CD4-positive, alpha-beta memory T cell (primary cell): ENCODE measurements around the gene ISYNA1. TPM values are rescaled to one million over a fixed set of nuclear protein-coding genes. Genes with fewer than 3 reads are reported as not detected.

Experiments used
- CTCF ChIA-PET: fragments of 350-600 bp; sonication (Branson Sonifier 250); formaldehyde crosslinking; loops from one replicate; lab custom pipeline; 2021; ENCODE audit warnings: inconsistent platforms; ENCODE audit not compliant: partially characterized antibody; lab: Charles Lee
- POLR2A ChIA-PET: fragments of 350-600 bp; sonication (Branson Sonifier 250); formaldehyde crosslinking; loops from one replicate; lab custom pipeline; 2021; ENCODE audit not compliant: partially characterized antibody; lab: Charles Lee
- DNase-seq, 5 donors: peaks; one replicate each; pipeline versions ENCODE4 v3.0.0 to v3.0.0-alpha.2; 2020 to 2022; ENCODE audit warnings: mixed read lengths in 1 of 5
- H3K27ac ChIP-seq: one replicate; pipeline ENCODE4 v1.7.0; 2013; ENCODE audit warnings: low read depth, low read length
- H3K27me3 ChIP-seq: 2 replicates; pipeline ENCODE4 v1.7.0; 2013; ENCODE audit warnings: mild to moderate bottlenecking, low read length, moderate library complexity; ENCODE audit not compliant: insufficient read depth
- H3K36me3 ChIP-seq: 2 replicates; pipeline ENCODE4 v1.7.0; 2013; ENCODE audit warnings: mild to moderate bottlenecking, low read length, moderate library complexity; ENCODE audit not compliant: insufficient read depth
- H3K4me1 ChIP-seq: 2 replicates; pipeline ENCODE4 v1.7.0; 2013; ENCODE audit warnings: mild to moderate bottlenecking, low read length, moderate library complexity; ENCODE audit not compliant: insufficient read depth
- H3K4me3 ChIP-seq, 2 donors: one replicate each; pipeline ENCODE4 v1.7.0; 2013; ENCODE audit warnings: low read length in 2 of 2, mild to moderate bottlenecking in 1 of 2
- H3K9me3 ChIP-seq, 2 donors: one replicate each; pipeline ENCODE4 v1.7.0; 2013; ENCODE audit warnings: low read length in 2 of 2, control low read depth in 1 of 2; ENCODE audit not compliant: control insufficient read depth in 1 of 2
- H3K27ac Mint-ChIP-seq, 7 donors: one replicate each; pipeline ENCODE4 v1.8.0; 2020 to 2021; ENCODE audit warnings: mixed read lengths in 7 of 7, mild to moderate bottlenecking in 6 of 7, inconsistent platforms in 3 of 7, moderate library complexity in 3 of 7
- H3K27me3 Mint-ChIP-seq, 2 donors: one replicate each; pipeline ENCODE4 v1.8.0; 2020 to 2021; ENCODE audit warnings: mixed read lengths in 2 of 2
- H3K36me3 Mint-ChIP-seq, 2 donors: one replicate each; pipeline ENCODE4 v1.8.0; 2020 to 2021; ENCODE audit warnings: mixed read lengths in 2 of 2, inconsistent platforms in 1 of 2, mild to moderate bottlenecking in 1 of 2
- H3K4me1 Mint-ChIP-seq, 4 donors: one replicate each; pipeline ENCODE4 v1.8.0; 2020 to 2021; ENCODE audit warnings: mixed read lengths in 4 of 4, mild to moderate bottlenecking in 1 of 4
- H3K4me3 Mint-ChIP-seq, 8 donors: one replicate each; pipeline ENCODE4 v1.8.0; 2020 to 2021; ENCODE audit warnings: mixed read lengths in 8 of 8, mild to moderate bottlenecking in 7 of 8, moderate library complexity in 6 of 8, inconsistent platforms in 3 of 8
- H3K9me3 Mint-ChIP-seq, 8 donors: one replicate each; pipeline ENCODE4 v1.8.0; 2020 to 2021; ENCODE audit warnings: mixed read lengths in 8 of 8, mild to moderate bottlenecking in 5 of 8, inconsistent platforms in 3 of 8, moderate library complexity in 1 of 8
- intact Hi-C: fragments of 100-400 bp; cut with micrococcal nuclease; formaldehyde crosslinking; loops from one replicate; pipeline ENCODE4 v1.15.1; 2023
- polyA plus RNA-seq, 2 donors: library from polyadenylated mRNA; unstranded; fragments of 300-500 nt; fragmentation: Illumina TruSeq; gene quantifications; one replicate each; pipeline ENCODE4 v1.2.3, GENCODE V29; 2021
- total RNA-seq, 2 experiments: library from RNA; stranded (reverse); gene quantifications; one replicate each; pipeline ENCODE4 v1.2.3, GENCODE V29; 2021

The ISYNA1 gene
- total and polyA plus RNA-seq, 4 experiments from 2014 or later, result 27.5 to 43.2 (median 36.7) TPM

DNA sequence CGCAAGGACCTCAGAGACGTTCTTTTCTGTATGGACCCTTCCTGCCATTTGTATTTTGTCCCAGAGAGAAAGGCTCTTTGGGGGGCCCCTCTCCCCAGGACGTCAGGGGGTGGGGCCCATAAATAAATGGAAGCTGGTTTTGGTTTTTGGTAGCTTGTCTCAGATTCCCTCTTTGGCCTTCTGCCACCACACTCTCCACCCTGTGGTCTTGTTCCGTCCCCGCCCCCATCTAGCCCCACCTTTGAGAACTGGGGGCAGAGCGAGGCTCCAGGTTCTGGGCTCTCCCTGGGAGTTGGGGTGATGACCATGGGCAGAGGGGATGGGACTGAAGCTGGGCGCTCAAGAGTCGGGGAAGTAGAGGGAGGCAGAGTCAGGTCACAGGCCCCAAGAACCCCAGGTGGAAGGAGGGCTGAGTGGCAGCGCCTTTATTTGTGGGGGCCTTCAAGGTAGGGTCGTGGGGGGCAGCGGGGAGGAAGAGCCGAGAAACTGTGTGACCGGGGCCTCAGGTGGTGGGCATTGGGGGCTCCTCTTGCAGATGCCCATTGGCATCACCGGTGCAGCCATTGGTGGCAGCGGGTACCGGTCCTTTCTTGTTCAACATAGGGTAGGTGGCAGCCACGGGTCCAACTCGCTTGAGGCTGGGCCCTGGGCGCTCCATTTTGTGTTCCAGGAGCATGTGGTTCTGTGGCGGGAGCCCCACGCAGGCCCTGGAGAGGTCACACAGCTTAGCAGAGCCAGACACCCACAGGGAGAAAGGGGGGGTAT, 3.3 kb downstream of the ISYNA1 start:
- no peak overlapping the region for H3K27ac ChIP-seq
- H3K4me3 ChIP-seq, result no peak overlapping the region
- H3K9me3 ChIP-seq, result no peaks in the 10 kb centered on the region
- H3K27me3 ChIP-seq, result no peaks in the 10 kb centered on the region
- Mint-ChIP-seq H3K27me3 (no peaks in the 10 kb centered on the region), H3K9me3 (no peaks in the 10 kb centered on the region), H3K4me1 (peaks cover 5 to 39% (median 20%) of the 10 kb centered on the region in 4 donors), H3K27ac (peak overlapping the region in 6 of 7 donors; percentile 15 to 83 (median 48)), H3K4me3 (peak overlapping the region in 7 of 8 donors; percentile 21 to 76 (median 53)), H3K36me3 (peaks cover 0 to under 1% of the 10 kb centered on the region in 2 donors)
- intact Hi-C loops, result no loop called here
- CTCF ChIA-PET, result interaction anchor here (0.6 to 1.6 kb wide), 3 partner anchors 17 to 117 kb away, joined by 3 read pairs; no protein-coding TSS in a partner anchor
- POLR2A ChIA-PET, result interaction anchor here (0.6 to 14.5 kb wide), 3 partner anchors 9 to 272 kb away, joined by 3 to 238 read pairs (median 4); partner anchors contain the start of gene SSBP4
- H3K36me3 ChIP-seq, result no peaks in the 10 kb centered on the region
- H3K4me1 ChIP-seq, result peaks cover 28% of the 10 kb centered on the region
- no peak for DNase-seq

DNA sequence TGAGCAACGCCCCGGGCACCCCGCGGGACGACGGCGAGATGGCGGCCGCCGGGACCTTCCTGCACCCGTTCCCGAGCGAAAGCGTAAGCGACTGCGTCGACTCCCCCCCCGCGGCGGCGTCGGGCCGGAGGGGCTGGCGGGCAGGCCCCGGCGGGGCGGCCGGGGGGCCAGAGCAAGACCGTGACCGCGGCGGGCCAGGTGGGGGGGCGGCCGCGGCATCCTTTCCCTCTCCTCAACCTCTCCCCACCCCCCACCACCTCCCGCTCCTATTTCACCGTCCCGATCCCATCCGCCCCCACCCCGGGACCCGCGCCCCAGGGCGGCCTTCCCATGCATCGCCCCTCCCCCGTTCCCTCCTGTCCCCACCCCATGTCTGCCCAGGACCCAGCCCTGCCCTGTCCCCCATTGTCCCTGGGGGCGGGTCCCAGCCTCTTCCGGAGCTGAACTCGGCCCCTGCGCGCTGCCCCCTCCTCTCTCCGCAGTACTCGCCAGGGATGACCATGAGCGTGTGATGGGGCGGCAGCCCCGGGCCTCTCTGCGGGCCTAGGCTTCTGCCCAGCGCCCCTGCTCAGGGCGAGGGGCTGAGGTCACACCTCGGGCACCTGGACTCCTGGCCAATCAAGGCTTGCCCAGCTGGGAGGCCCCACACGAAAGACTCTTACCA, 4.1 kb downstream of the ISYNA1 start:
- Histone ChIP-seq H3K36me3 (no peaks in the 10 kb centered on the region), H3K27me3 (no peaks in the 10 kb centered on the region), H3K27ac (no peak overlapping the region), H3K9me3 (no peaks in the 10 kb centered on the region), H3K4me3 (no peak overlapping the region), H3K4me1 (peaks cover 31% of the 10 kb centered on the region)
- Mint-ChIP-seq H3K4me1 (peaks cover 5 to 36% (median 16%) of the 10 kb centered on the region in 4 donors), H3K27me3 (no peaks in the 10 kb centered on the region), H3K27ac (peak overlapping the region in 3 of 7 donors; percentile 27 to 83 (median 76)), H3K36me3 (no peaks in the 10 kb centered on the region), H3K9me3 (no peaks in the 10 kb centered on the region), H3K4me3 (peak overlapping the region in 7 of 8 donors; percentile 21 to 76 (median 53))
- intact Hi-C loops, result no loop called here
- CTCF ChIA-PET, result interaction anchor here (0.6 to 1.0 kb wide), 2 partner anchors 23 to 118 kb away, joined by 3 read pairs; no protein-coding TSS in a partner anchor
- POLR2A ChIA-PET, result interaction anchor here (1.2 to 14.5 kb wide), 2 partner anchors 9 to 16 kb away, joined by 4 to 238 read pairs; partner anchors contain the start of gene SSBP4
- DNase-seq, result no peak

DNA sequence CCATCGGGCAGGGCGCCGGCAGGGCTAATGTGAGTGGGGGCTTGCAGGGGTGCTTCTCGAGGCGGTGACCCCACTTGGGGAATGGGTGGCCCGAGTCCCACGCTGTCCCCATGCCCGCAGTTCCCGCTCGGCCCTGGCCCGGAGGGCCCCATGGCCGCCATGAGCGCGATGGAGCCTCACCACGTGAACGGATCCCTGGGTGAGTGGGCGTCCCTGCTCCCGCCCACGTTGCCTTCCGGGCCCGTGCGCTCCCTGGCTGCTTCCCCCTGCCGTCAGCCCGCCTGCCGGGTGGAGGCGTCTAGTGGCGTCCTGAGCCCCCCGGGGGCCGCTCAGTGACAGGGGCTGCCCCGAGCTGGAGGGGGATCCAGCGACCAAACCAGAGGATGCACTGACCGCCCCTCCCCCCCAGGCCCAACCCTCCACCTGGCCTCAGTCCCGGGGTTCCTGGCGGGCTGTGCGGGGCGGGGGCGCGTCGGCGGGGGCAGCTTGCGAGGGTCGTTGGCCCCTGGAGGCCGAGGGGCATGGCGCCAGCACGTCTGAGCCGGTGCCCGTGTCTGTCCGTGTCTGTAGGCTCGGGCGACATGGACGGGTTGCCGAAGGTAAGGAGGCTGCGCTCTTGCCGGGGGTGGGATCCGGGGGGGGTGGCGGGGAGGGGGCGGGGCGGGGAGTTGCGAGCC, 4.8 kb downstream of the ISYNA1 start:
- no peaks in the 10 kb centered on the region for H3K27me3 Mint-ChIP-seq
- H3K27ac Mint-ChIP-seq, result peak overlapping the region in 1 of 7 donors; percentile 29
- H3K4me3 Mint-ChIP-seq, result peak overlapping the region in 5 of 8 donors; percentile 38 to 61 (median 45)
- no peaks in the 10 kb centered on the region for H3K36me3 ChIP-seq
- peaks cover 5 to 42% (median 16%) of the 10 kb centered on the region in 4 donors for H3K4me1 Mint-ChIP-seq
- no peaks in the 10 kb centered on the region for H3K36me3 Mint-ChIP-seq
- intact Hi-C loops, result no loop called here
- no peaks in the 10 kb centered on the region for H3K9me3 ChIP-seq
- DNase-seq, result peak in 1 of 5 donors; percentile 42
- H3K4me3 ChIP-seq, result peak overlapping the region in 1 of 2 donors; percentile 52
- ChIA-PET POLR2A (interaction anchor here (1.3 to 14.5 kb wide), 2 partner anchors 15 to 152 kb away, joined by 4 to 238 read pairs; partner anchors contain the start of gene SSBP4), CTCF (no interaction called here)
- H3K4me1 ChIP-seq, result peaks cover 38% of the 10 kb centered on the region
- H3K27me3 ChIP-seq, result no peaks in the 10 kb centered on the region
- no peaks in the 10 kb centered on the region for H3K9me3 Mint-ChIP-seq
- H3K27ac ChIP-seq, result no peak overlapping the region

DNA sequence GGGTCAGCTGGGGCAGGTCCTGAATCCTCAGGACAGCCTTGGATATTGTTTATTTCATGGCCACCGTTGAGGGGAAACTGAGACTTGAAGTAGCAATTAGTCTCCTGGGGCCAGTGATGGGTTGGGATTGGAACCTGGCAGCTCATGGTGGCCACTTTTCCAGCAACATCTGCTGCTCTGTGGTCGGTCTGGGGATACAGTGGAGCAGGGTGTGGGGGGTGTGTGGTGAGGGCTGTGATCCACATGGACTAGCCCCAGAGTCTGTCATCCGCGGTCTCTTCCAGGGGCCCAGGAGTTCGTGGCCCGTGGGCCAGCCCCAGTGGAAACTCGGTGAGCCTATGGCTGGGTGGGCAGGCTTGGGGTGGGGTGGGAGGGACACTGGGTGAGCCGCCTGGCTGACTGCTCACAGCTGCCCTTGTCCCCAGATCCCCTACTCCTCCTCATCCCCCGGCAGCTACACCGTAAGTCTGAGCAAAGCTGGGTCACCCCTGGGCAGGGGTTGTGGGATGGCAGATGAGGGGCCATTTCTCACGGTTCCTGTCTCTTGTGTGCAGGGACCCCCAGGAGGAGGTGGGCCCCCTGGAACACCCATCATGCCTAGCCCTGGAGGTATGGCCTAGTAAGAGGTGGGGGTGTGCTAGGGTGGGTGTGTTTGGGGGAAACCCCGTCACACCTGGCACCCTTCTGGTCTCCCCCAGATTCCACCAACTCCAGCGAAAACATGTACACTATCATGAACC, 5.5 kb downstream of the ISYNA1 start:
- H3K27ac Mint-ChIP-seq, result peak overlapping the region in 2 of 7 donors; percentile 56 to 62
- no peaks in the 10 kb centered on the region for H3K9me3 Mint-ChIP-seq
- ChIA-PET CTCF (interaction anchor here (1.2 kb wide), 1 partner anchor 29 kb away, joined by 3 read pairs; no protein-coding TSS in a partner anchor), POLR2A (interaction anchor here (1.3 to 14.5 kb wide), 2 partner anchors 14 to 152 kb away, joined by 4 to 238 read pairs; partner anchors contain the start of gene SSBP4)
- H3K4me3 Mint-ChIP-seq, result peak overlapping the region in 5 of 8 donors; percentile 38 to 61 (median 46)
- Histone ChIP-seq H3K9me3 (no peaks in the 10 kb centered on the region), H3K4me1 (peaks cover 41% of the 10 kb centered on the region), H3K27me3 (no peaks in the 10 kb centered on the region), H3K27ac (no peak overlapping the region), H3K4me3 (peak overlapping the region in 1 of 2 donors; percentile 52), H3K36me3 (no peaks in the 10 kb centered on the region)
- DNase-seq, result no peak
- intact Hi-C loops, result no loop called here
- peaks cover 5 to 43% (median 16%) of the 10 kb centered on the region in 4 donors for H3K4me1 Mint-ChIP-seq
- H3K36me3 Mint-ChIP-seq, result no peaks in the 10 kb centered on the region
- H3K27me3 Mint-ChIP-seq, result no peaks in the 10 kb centered on the region

DNA sequence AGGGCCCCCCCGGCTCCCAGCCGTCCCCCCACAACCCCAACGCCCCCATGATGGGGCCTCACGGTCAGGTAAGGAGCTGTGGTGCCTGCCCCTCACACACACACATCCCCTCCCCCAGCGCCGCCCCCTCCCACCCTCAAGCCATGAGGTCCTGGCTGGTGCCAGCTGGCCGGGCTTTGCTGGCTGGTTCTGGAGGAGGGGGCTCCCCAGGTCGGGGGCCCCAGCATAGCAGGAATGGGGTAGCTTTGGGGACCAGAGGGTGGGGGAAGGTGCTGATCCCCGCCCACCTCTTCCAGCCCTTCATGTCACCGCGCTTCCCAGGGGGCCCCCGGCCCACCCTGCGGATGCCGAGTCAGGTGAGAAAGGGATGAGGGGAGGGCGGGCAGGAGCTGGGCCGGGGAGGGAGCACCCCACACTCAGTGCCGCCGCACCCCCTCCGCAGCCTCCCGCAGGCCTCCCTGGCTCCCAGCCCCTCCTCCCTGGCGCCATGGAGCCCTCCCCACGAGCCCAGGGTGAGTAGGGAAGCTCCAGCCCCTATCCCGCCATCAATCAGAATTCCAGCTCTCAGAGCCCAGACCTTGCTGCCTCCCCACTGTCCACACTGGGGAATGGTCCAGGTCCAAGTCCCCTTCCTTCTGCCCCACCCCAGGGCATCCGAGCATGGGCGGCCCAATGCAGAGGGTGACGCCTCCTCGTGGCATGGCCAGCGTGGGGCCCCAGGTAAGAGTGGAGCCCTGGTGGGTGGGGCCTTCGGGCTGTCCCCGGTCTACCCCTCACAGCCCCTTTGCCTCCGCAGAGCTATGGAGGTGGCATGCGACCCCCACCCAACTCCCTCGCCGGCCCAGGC, 6.4 kb downstream of the ISYNA1 start:
- peak overlapping the region in 1 of 7 donors; percentile 68 for H3K27ac Mint-ChIP-seq
- peaks cover 7 to 44% (median 20%) of the 10 kb centered on the region in 4 donors for H3K4me1 Mint-ChIP-seq
- intact Hi-C loops, result no loop called here
- Histone ChIP-seq H3K4me1 (peaks cover 46% of the 10 kb centered on the region), H3K9me3 (no peaks in the 10 kb centered on the region), H3K27ac (no peak overlapping the region), H3K36me3 (no peaks in the 10 kb centered on the region), H3K27me3 (no peaks in the 10 kb centered on the region), H3K4me3 (no peak overlapping the region)
- no peaks in the 10 kb centered on the region for H3K36me3 Mint-ChIP-seq
- no peaks in the 10 kb centered on the region for H3K9me3 Mint-ChIP-seq
- no peak for DNase-seq
- POLR2A ChIA-PET, result interaction anchor here (0.7 to 14.5 kb wide), 4 partner anchors 9 to 151 kb away, joined by 3 to 238 read pairs (median 4); partner anchors contain the start of gene SSBP4
- peak overlapping the region in 1 of 8 donors; percentile 46 for H3K4me3 Mint-ChIP-seq
- CTCF ChIA-PET, result interaction anchor here (1.2 kb wide), 1 partner anchor 30 kb away, joined by 3 read pairs; no protein-coding TSS in a partner anchor
- no peaks in the 10 kb centered on the region for H3K27me3 Mint-ChIP-seq
